Heart left ventricle (tissue), 13 donors: Measurements from ENCODE around the gene AVPI1.

Source experiments
- CTCF ChIP-seq, 12 donors: fragments of 200-600 bp; sonication (generic) in 4 of 12; IDR thresholded peaks; one replicate each; pipeline versions ENCODE4 v1.5.0 to v1.8.0; 2018 to 2022; ENCODE audit warnings: antibody characterized with exemption in 12 of 12, mild to moderate bottlenecking in 5 of 12
- POLR2A ChIP-seq, 2 donors: fragments of 450-650 bp; IDR thresholded peaks; one replicate each; pipeline ENCODE4 v1.6.1; 2017; ENCODE audit warnings: antibody characterized with exemption in 2 of 2, mild to moderate bottlenecking in 2 of 2, moderate library complexity in 2 of 2
- donor health status: ischemic (EF 13 %, LVEDD 7.1; RV severe dilation, severe dysfunction).
- donor health status: DM: no; HTN: yes; CAD: no.
- donor health status: DM: no; HTN: no; CAD: no.
- donor health status: ischemic (EF 25% LVEDD 6.9; RV normal size, moderate dysfunction).
- donor health status: ischemic (EF 25% LVEDD 5.7; RV mildly dilated, moderate dysfunction).
- donor health status: ischemic (EF 35%, LVEDD 5.7; RV mildly dilated, moderate dysfunction).
- donor health status: nonischemic (EF 11% LVEDD 7.7; RV severe dilation, severe dysfunction).
- donor health status: DM: yes; HTN: yes; CAD: no.
- donor health status: PGD.
- donor health status: ischemic (EF 29% LVEDD 5.4; RV normal size, mild dysfunction).
- donor health status: nonischemic (EF 23%, LVEDD 6.1; RV moderate dilation, normal function).

GRCh38 chr10:97669571-97669970 lies 17.5 kb downstream of the AVPI1 start:
- TF ChIP-seq POLR2A (IDR thresholded peaks at IDR 0.05) (no peak), CTCF (IDR thresholded peaks at IDR 0.05) (no peak)
